Measurements from ENCODE around the gene FAHD2A. TPM values are rescaled to one million over a fixed set of nuclear protein-coding genes. Genes with fewer than 3 reads are reported as not detected.
"Not testable (repeated sequence)": the region's sequence is repeated elsewhere in the genome, so short reads cannot be mapped to it uniquely, and the experiment has no call there.

The FAHD2A gene
- 10 to 100 TPM in 1 of 2 donors, 1 to 10 TPM in 1; 9.3 to 11.9 TPM for polyA plus RNA-seq

GRCh38 chr2:95402370-95403203, at the start of gene FAHD2A:
Gene FAHD2A (plus strand): TSS chr2:95402708. CDS start chr2:95405559, 2,851 bp downstream.
- peak within 1 kb of the TSS; percentile 80 to 98 for H3K4me3 ChIP-seq (ENCODE audit: low read depth in 1 of 2, low read length in 2 of 2)
- no peaks in the 10 kb centered on the region for H3K36me3 ChIP-seq (ENCODE audit: control insufficient read depth in 2 of 2, insufficient read depth in 2 of 2, low read length in 1 of 2)
- peak within 1 kb of the TSS; percentile 82 to 87 for H3K27ac ChIP-seq (ENCODE audit: low read depth in 2 of 2, low read length in 1 of 2)
- H3K27me3 ChIP-seq (ENCODE audit: control insufficient read depth in 1 of 2, insufficient read depth in 2 of 2, low read length in 2 of 2): no peaks in the 10 kb centered on the region
- H3K9me3 ChIP-seq (ENCODE audit: control insufficient read depth in 2 of 2, insufficient read depth in 1 of 2, low read depth in 1 of 2, low read length in 1 of 2): no peaks in the 10 kb centered on the region
- 0 to 1% methylated on average over 61 to 64 of the region's 64 CpGs for WGBS, 2 donors
- peaks cover 4 to 13% of the 10 kb centered on the region in 2 donors for H3K4me1 ChIP-seq (ENCODE audit: control insufficient read depth in 2 of 2, insufficient read depth in 2 of 2, low read length in 1 of 2)

- 89 to 90% methylated on average over 10 of the region's 10 CpGs for WGBS, 2 donors
- Histone ChIP-seq H3K27ac (ENCODE audit: low read depth in 2 of 2, low read length in 1 of 2) (no peak overlapping the region), H3K27me3 (ENCODE audit: control insufficient read depth in 1 of 2, insufficient read depth in 2 of 2, low read length in 2 of 2) (no peaks in the 10 kb centered on the region), H3K9me3 (ENCODE audit: control insufficient read depth in 2 of 2, insufficient read depth in 1 of 2, low read depth in 1 of 2, low read length in 1 of 2) (no peaks in the 10 kb centered on the region), H3K36me3 (ENCODE audit: control insufficient read depth in 2 of 2, insufficient read depth in 2 of 2, low read length in 1 of 2) (no peaks in the 10 kb centered on the region), H3K4me1 (ENCODE audit: control insufficient read depth in 2 of 2, insufficient read depth in 2 of 2, low read length in 1 of 2) (no peaks in the 10 kb centered on the region), H3K4me3 (ENCODE audit: low read depth in 1 of 2, low read length in 2 of 2) (no peak overlapping the region)
Observed at GRCh38 chr2:95353055-95353575, 49.4 kb upstream of the FAHD2A start.

GRCh38 chr2:95353613-95354468, 48.7 kb upstream of the FAHD2A start:
- Histone ChIP-seq H3K4me3 (ENCODE audit: low read depth in 1 of 2, low read length in 2 of 2) (no peak overlapping the region), H3K4me1 (ENCODE audit: control insufficient read depth in 2 of 2, insufficient read depth in 2 of 2, low read length in 1 of 2) (no peaks in the 10 kb centered on the region), H3K9me3 (ENCODE audit: control insufficient read depth in 2 of 2, insufficient read depth in 1 of 2, low read depth in 1 of 2, low read length in 1 of 2) (no peaks in the 10 kb centered on the region), H3K36me3 (ENCODE audit: control insufficient read depth in 2 of 2, insufficient read depth in 2 of 2, low read length in 1 of 2) (no peaks in the 10 kb centered on the region), H3K27ac (ENCODE audit: low read depth in 2 of 2, low read length in 1 of 2) (no peak overlapping the region), H3K27me3 (ENCODE audit: control insufficient read depth in 1 of 2, insufficient read depth in 2 of 2, low read length in 2 of 2) (no peaks in the 10 kb centered on the region)
- 82 to 85% methylated on average over 22 of the region's 22 CpGs for WGBS, 2 donors

GRCh38 chr2:95354469-95354901, 48.0 kb upstream of the FAHD2A start:
- 91 to 95% methylated on average over 5 of the region's 5 CpGs for WGBS, 2 donors
- no peaks in the 10 kb centered on the region for H3K4me1 ChIP-seq (ENCODE audit: control insufficient read depth in 2 of 2, insufficient read depth in 2 of 2, low read length in 1 of 2)
- H3K4me3 ChIP-seq (ENCODE audit: low read depth in 1 of 2, low read length in 2 of 2): no peak overlapping the region
- H3K27ac ChIP-seq (ENCODE audit: low read depth in 2 of 2, low read length in 1 of 2): no peak overlapping the region
- no peaks in the 10 kb centered on the region for H3K9me3 ChIP-seq (ENCODE audit: control insufficient read depth in 2 of 2, insufficient read depth in 1 of 2, low read depth in 1 of 2, low read length in 1 of 2)
- no peaks in the 10 kb centered on the region for H3K27me3 ChIP-seq (ENCODE audit: control insufficient read depth in 1 of 2, insufficient read depth in 2 of 2, low read length in 2 of 2)
- no peaks in the 10 kb centered on the region for H3K36me3 ChIP-seq (ENCODE audit: control insufficient read depth in 2 of 2, insufficient read depth in 2 of 2, low read length in 1 of 2)

GRCh38 chr2:95354925-95355324, 47.6 kb upstream of the FAHD2A start:
- no peaks in the 10 kb centered on the region for H3K9me3 ChIP-seq (ENCODE audit: control insufficient read depth in 2 of 2, insufficient read depth in 1 of 2, low read depth in 1 of 2, low read length in 1 of 2)

GRCh38 chr2:95355486-95355885, 47.0 kb upstream of the FAHD2A start:
- not testable (repeated sequence) for H3K27me3 ChIP-seq (ENCODE audit: control insufficient read depth in 1 of 2, insufficient read depth in 2 of 2, low read length in 2 of 2); H3K36me3 ChIP-seq (ENCODE audit: control insufficient read depth in 2 of 2, insufficient read depth in 2 of 2, low read length in 1 of 2); H3K4me1 ChIP-seq (ENCODE audit: control insufficient read depth in 2 of 2, insufficient read depth in 2 of 2, low read length in 1 of 2); H3K9me3 ChIP-seq (ENCODE audit: control insufficient read depth in 2 of 2, insufficient read depth in 1 of 2, low read depth in 1 of 2, low read length in 1 of 2); H3K27ac ChIP-seq (ENCODE audit: low read depth in 2 of 2, low read length in 1 of 2); H3K4me3 ChIP-seq (ENCODE audit: low read depth in 1 of 2, low read length in 2 of 2)
- WGBS, 2 donors: 93 to 98% methylated on average over 4 of the region's 5 CpGs

More at GRCh38 chr2:95354925-95355324, 47.6 kb upstream of the FAHD2A start:
- 90 to 93% methylated on average over 8 of the region's 8 CpGs for WGBS, 2 donors
- no peaks in the 10 kb centered on the region for H3K27me3 ChIP-seq (ENCODE audit: control insufficient read depth in 1 of 2, insufficient read depth in 2 of 2, low read length in 2 of 2)
- no peaks in the 10 kb centered on the region for H3K4me1 ChIP-seq (ENCODE audit: control insufficient read depth in 2 of 2, insufficient read depth in 2 of 2, low read length in 1 of 2)
- H3K27ac ChIP-seq (ENCODE audit: low read depth in 2 of 2, low read length in 1 of 2): no peak overlapping the region
- no peak overlapping the region for H3K4me3 ChIP-seq (ENCODE audit: low read depth in 1 of 2, low read length in 2 of 2)
- no peaks in the 10 kb centered on the region for H3K36me3 ChIP-seq (ENCODE audit: control insufficient read depth in 2 of 2, insufficient read depth in 2 of 2, low read length in 1 of 2)

- 93 to 94% methylated on average over 12 of the region's 12 CpGs for WGBS, 2 donors
- Histone ChIP-seq H3K4me3 (ENCODE audit: low read depth in 1 of 2, low read length in 2 of 2) (no peak overlapping the region), H3K4me1 (ENCODE audit: control insufficient read depth in 2 of 2, insufficient read depth in 2 of 2, low read length in 1 of 2) (no peaks in the 10 kb centered on the region), H3K9me3 (ENCODE audit: control insufficient read depth in 2 of 2, insufficient read depth in 1 of 2, low read depth in 1 of 2, low read length in 1 of 2) (no peaks in the 10 kb centered on the region), H3K36me3 (ENCODE audit: control insufficient read depth in 2 of 2, insufficient read depth in 2 of 2, low read length in 1 of 2) (no peaks in the 10 kb centered on the region), H3K27ac (ENCODE audit: low read depth in 2 of 2, low read length in 1 of 2) (no peak overlapping the region), H3K27me3 (ENCODE audit: control insufficient read depth in 1 of 2, insufficient read depth in 2 of 2, low read length in 2 of 2) (no peaks in the 10 kb centered on the region)
Observed at GRCh38 chr2:95356821-95357700, 45.4 kb upstream of the FAHD2A start.

GRCh38 chr2:95357717-95358280, 44.7 kb upstream of the FAHD2A start:
- 86 to 90% methylated on average over 6 of the region's 6 CpGs for WGBS, 2 donors
- H3K27me3 ChIP-seq (ENCODE audit: control insufficient read depth in 1 of 2, insufficient read depth in 2 of 2, low read length in 2 of 2): no peaks in the 10 kb centered on the region
- H3K4me3 ChIP-seq (ENCODE audit: low read depth in 1 of 2, low read length in 2 of 2): no peak overlapping the region
- H3K36me3 ChIP-seq (ENCODE audit: control insufficient read depth in 2 of 2, insufficient read depth in 2 of 2, low read length in 1 of 2): no peaks in the 10 kb centered on the region
- H3K4me1 ChIP-seq (ENCODE audit: control insufficient read depth in 2 of 2, insufficient read depth in 2 of 2, low read length in 1 of 2): no peaks in the 10 kb centered on the region
- H3K27ac ChIP-seq (ENCODE audit: low read depth in 2 of 2, low read length in 1 of 2): no peak overlapping the region
- H3K9me3 ChIP-seq (ENCODE audit: control insufficient read depth in 2 of 2, insufficient read depth in 1 of 2, low read depth in 1 of 2, low read length in 1 of 2): no peaks in the 10 kb centered on the region
